GM12864 (cell line): ENCODE measurements around the gene TNFAIP8L3.

ENCODE experiments used
- DNase-seq: peaks from one replicate; pipeline ENCODE4 v3.0.0-alpha.2; 2011; ENCODE audit warnings: low read depth
- H3K4me3 ChIP-seq: 2 replicates; pipeline ENCODE4 v1.5.1; 2011; ENCODE audit warnings: mild to moderate bottlenecking, low read depth, low read length, control low read depth
- CTCF ChIP-seq: IDR thresholded peaks from 2 replicates; pipeline ENCODE4 v1.5.1; 2011; ENCODE audit warnings: low read depth, mild to moderate bottlenecking, moderate library complexity, low read length, control low read depth, inconsistent platforms; ENCODE audit errors: missing control alignments

The TNFAIP8L3 gene

GRCh38 chr15:51114437-51115119 is 19.9 kb upstream of the TNFAIP8L3 start:
- no peak for TF ChIP-seq CTCF
- no peak for DNase-seq
- H3K4me3 ChIP-seq = no peak overlapping the region

- no peak overlapping the region for H3K4me3 ChIP-seq
Measured at GRCh38 chr15:51112078-51112477, 17.4 kb upstream of the TNFAIP8L3 start.

GRCh38 chr15:51111061-51111460 is 16.4 kb upstream of the TNFAIP8L3 start:
- no peak overlapping the region for H3K4me3 ChIP-seq
- TF ChIP-seq CTCF = no peak
- no peak for DNase-seq

More at GRCh38 chr15:51112078-51112477, 17.4 kb upstream of the TNFAIP8L3 start:
- no peak for TF ChIP-seq CTCF
- no peak for DNase-seq

GRCh38 chr15:51110171-51110570 is 15.5 kb upstream of the TNFAIP8L3 start:
- H3K4me3 ChIP-seq = no peak overlapping the region
- no peak for TF ChIP-seq CTCF
- no peak for DNase-seq

- TF ChIP-seq CTCF = no peak
- H3K4me3 ChIP-seq = no peak overlapping the region
- no peak for DNase-seq
Measured at GRCh38 chr15:51108933-51109550, 14.3 kb upstream of the TNFAIP8L3 start.

GRCh38 chr15:51107612-51108011 is 12.9 kb upstream of the TNFAIP8L3 start:
- TF ChIP-seq CTCF = no peak
- no peak for DNase-seq
- no peak overlapping the region for H3K4me3 ChIP-seq

GRCh38 chr15:51106481-51106880 is 11.8 kb upstream of the TNFAIP8L3 start:
- H3K4me3 ChIP-seq = no peak overlapping the region
- TF ChIP-seq CTCF = no peak
- no peak for DNase-seq
